SK-N-SH (cell line): ENCODE data around the gene GTF2H4. TPM values are rescaled to one million over a fixed set of nuclear protein-coding genes. Genes with fewer than 3 reads are reported as not detected.

Experiments used
- CTCF ChIA-PET: fragments of 300-600, 350-600 bp; formaldehyde crosslinking; extraction: SDS; loops from one replicate; lab custom pipeline; 2021; lab: Yijun Ruan, JAX
- POLR2A ChIA-PET: fragments of 350-600 bp; sonication (Branson Sonifier 250); formaldehyde crosslinking; extraction: SDS; loops from one replicate; lab custom pipeline; 2020; ENCODE audit warnings: antibody characterized with exemption, inconsistent platforms; lab: Yijun Ruan, JAX
- DNase-seq: peaks from one replicate; pipeline ENCODE4 v3.0.0; 2012
- H2AFZ ChIP-seq: fragments of 200-600 bp; sonication (generic); 2 replicates; pipeline ENCODE4 v1.8.1; 2016; ENCODE audit warnings: antibody characterized with exemption, mild to moderate bottlenecking, low read depth
- H3F3A ChIP-seq: fragments of 200-600 bp; sonication (generic); replicated peaks from 2 replicates; pipeline ENCODE3; 2016; ENCODE audit warnings: antibody characterized with exemption, mild to moderate bottlenecking; ENCODE audit not compliant: insufficient read depth
- H3K27ac ChIP-seq, 2 experiments: fragments of 200-500 bp in 1 of 2; fragments of 200-600 bp in 1 of 2; sonication (Bioruptor generic) in 1 of 2; sonication (generic), shearing (Covaris generic) in 1 of 2; 2 replicates each; pipeline versions ENCODE4 v1.5.1 to v1.6.1; 2014 to 2016; ENCODE audit warnings: low read depth in 2 of 2, inconsistent platforms in 1 of 2, low read length in 1 of 2, mild to moderate bottlenecking in 1 of 2, mixed read lengths in 1 of 2
- H3K27me3 ChIP-seq: fragments of 200-600 bp; sonication (generic), shearing (Covaris generic); 2 replicates; pipeline ENCODE4 v1.6.1; 2016; ENCODE audit warnings: mixed run types; ENCODE audit not compliant: insufficient read depth
- H3K36me3 ChIP-seq, 2 experiments: fragments of 200-500 bp in 1 of 2; fragments of 200-600 bp in 1 of 2; sonication (Bioruptor generic) in 1 of 2; sonication (generic) in 1 of 2; replicated peaks in 1 of 2; 2 replicates each; pipeline versions ENCODE3 to v1.5.1; 2014 to 2016; ENCODE audit warnings: low read length in 1 of 2, mild to moderate bottlenecking in 1 of 2; ENCODE audit not compliant: insufficient read depth in 2 of 2, control insufficient read depth in 1 of 2
- H3K4me1 ChIP-seq, 2 experiments: fragments of 200-500 bp in 1 of 2; fragments of 200-600 bp in 1 of 2; sonication (Bioruptor generic) in 1 of 2; sonication (generic), shearing (Covaris generic) in 1 of 2; 2 replicates each; pipeline versions ENCODE4 v1.5.1 to v1.6.1; 2014 to 2016; ENCODE audit warnings: low read depth in 1 of 2, low read length in 1 of 2, mixed run types in 1 of 2; ENCODE audit not compliant: insufficient read depth in 2 of 2, control insufficient read depth in 1 of 2
- H3K4me2 ChIP-seq: fragments of 200-600 bp; sonication (generic), shearing (Covaris generic); 2 replicates; pipeline ENCODE4 v1.6.1; 2017; ENCODE audit warnings: mixed run types
- H3K4me3 ChIP-seq, 2 experiments: fragments of 200-500 bp in 1 of 2; fragments of 200-600 bp in 1 of 2; sonication (Bioruptor generic) in 1 of 2; sonication (generic), shearing (Covaris generic) in 1 of 2; 2 replicates each; pipeline versions ENCODE4 v1.5.1 to v1.8.1; 2014 to 2016; ENCODE audit warnings: low read depth in 2 of 2, inconsistent platforms in 1 of 2, low read length in 1 of 2, mild to moderate bottlenecking in 1 of 2, mixed read lengths in 1 of 2, moderate library complexity in 1 of 2
- H3K79me2 ChIP-seq: fragments of 200-600 bp; sonication (generic); 2 replicates; pipeline ENCODE4 v1.8.1; 2017; ENCODE audit warnings: mild to moderate bottlenecking; ENCODE audit not compliant: insufficient read depth
- H3K9ac ChIP-seq: fragments of 200-600 bp; sonication (generic); 2 replicates; pipeline ENCODE4 v1.6.1; 2017; ENCODE audit warnings: mixed run types
- H3K9me2 ChIP-seq: fragments of 200-600 bp; sonication (generic); 2 replicates; pipeline ENCODE4 v1.6.1; 2017; ENCODE audit warnings: mixed run types
- H3K9me3 ChIP-seq: fragments of 200-600 bp; sonication (generic); 2 replicates; pipeline ENCODE4 v1.6.1; 2017; ENCODE audit warnings: mixed run types, mild to moderate bottlenecking, moderate library complexity
- H4K20me1 ChIP-seq: fragments of 200-600 bp; sonication (generic); 2 replicates; pipeline ENCODE4 v1.6.1; 2017; ENCODE audit warnings: mild to moderate bottlenecking, mixed run types; ENCODE audit not compliant: insufficient read depth
- CTCF ChIP-seq: fragments of 200-600 bp; sonication (generic); IDR thresholded peaks from 2 replicates; pipeline ENCODE4 v1.6.1; 2017; ENCODE audit warnings: antibody characterized with exemption, mild to moderate bottlenecking, moderate library complexity
- ELF1 ChIP-seq: IDR thresholded peaks from 2 replicates; pipeline ENCODE4 v1.4.0; 2012
- EZH2phosphoT487 ChIP-seq: fragments of 200-600 bp; sonication (generic); IDR thresholded peaks from 2 replicates; pipeline ENCODE4 v1.6.1; 2017; ENCODE audit warnings: low read depth, mixed run types, mild to moderate bottlenecking, antibody characterized with exemption, moderate library complexity, borderline replicate concordance
- FOXJ3 ChIP-seq: sonication (generic); formaldehyde crosslinking; IDR thresholded peaks from 2 replicates; pipeline ENCODE4 v1.5.1; 2020; ENCODE audit warnings: mild to moderate bottlenecking, missing genetic modification reagents
- IRF3 ChIP-seq: fragments of 150-350 bp; IDR thresholded peaks from 2 replicates; pipeline ENCODE4 v1.6.1; 2016; ENCODE audit warnings: mild to moderate bottlenecking, low read depth, low read length
- JUND ChIP-seq: IDR thresholded peaks from 2 replicates; pipeline ENCODE4 v1.4.0; 2012
- MEF2A ChIP-seq: IDR thresholded peaks from 2 replicates; pipeline ENCODE4 v1.4.0; 2012; ENCODE audit warnings: low read depth, borderline replicate concordance
- NFIC ChIP-seq: IDR thresholded peaks from 2 replicates; pipeline ENCODE4 v1.4.0; 2012; ENCODE audit warnings: borderline replicate concordance
- RAD21 ChIP-seq: IDR thresholded peaks from 2 replicates; pipeline ENCODE4 v1.6.1; 2012; ENCODE audit warnings: mild to moderate bottlenecking, low read length
- RCOR1 ChIP-seq: fragments of 150-350 bp; IDR thresholded peaks from 2 replicates; pipeline ENCODE4 v1.6.1; 2017; ENCODE audit warnings: antibody characterized with exemption, low read length
- REST ChIP-seq: IDR thresholded peaks from 2 replicates; pipeline ENCODE4 v1.6.1; 2012; ENCODE audit warnings: mild to moderate bottlenecking, low read depth, low read length, moderate library complexity
- RFX5 ChIP-seq: IDR thresholded peaks from 2 replicates; pipeline ENCODE4 v1.6.1; 2012; ENCODE audit warnings: mild to moderate bottlenecking, improper control_type of control experiment, low read length
- SMC3 ChIP-seq: IDR thresholded peaks from 2 replicates; pipeline ENCODE4 v1.6.1; 2012; ENCODE audit warnings: low read depth, low read length, improper control_type of control experiment
- TCF12 ChIP-seq: IDR thresholded peaks from 2 replicates; pipeline ENCODE4 v1.4.0; 2012
- USF1 ChIP-seq: IDR thresholded peaks from 2 replicates; pipeline ENCODE4 v1.4.0; 2012; ENCODE audit warnings: low read depth, borderline replicate concordance
- USF2 ChIP-seq: fragments of 150-350 bp; IDR thresholded peaks from 2 replicates; pipeline ENCODE4 v1.6.1; 2017; ENCODE audit warnings: antibody characterized with exemption, low read length, low read depth, borderline replicate concordance
- ZBTB33 ChIP-seq: IDR thresholded peaks from 2 replicates; pipeline ENCODE4 v1.4.0; 2012; ENCODE audit warnings: low read depth, borderline replicate concordance
- WGBS: methylation state at CpG from one replicate; pipeline ENCODE4 v1.1.6; 2017; ENCODE audit warnings: low lambda C conversion rate; 5-methylcytosine and 5-hydroxymethylcytosine counted together
- polyA plus RNA-seq, 3 experiments: library from polyadenylated mRNA; depleted of rRNA; stranded (reverse); fragments of >200 nt; gene quantifications; 2 replicates each; pipeline ENCODE4 v1.2.3, GENCODE V29; 2012

The GTF2H4 gene
- polyA plus RNA-seq, 1 of the 3 experiments (the other 2 are of a cell fraction), result 30.7 TPM

- H3K79me2 ChIP-seq, result no peaks in the 10 kb centered on the region
These were observed 44.0 kb downstream of the GTF2H4 start for GRCh38 chr6:30951907-30952469.

More at GRCh38 chr6:30951907-30952469, 44.0 kb downstream of the GTF2H4 start:
- CTCF ChIA-PET, result no interaction called here
- H3K9me3 ChIP-seq, result no peaks in the 10 kb centered on the region
- TF ChIP-seq ELF1 (no peak), CTCF (no peak), MEF2A (no peak), NFIC (no peak), RAD21 (no peak), EZH2phosphoT487 (no peak), USF1 (no peak), ZBTB33 (no peak), TCF12 (no peak), REST (no peak), SMC3 (no peak), JUND (no peak), RCOR1 (no peak), USF2 (no peak), FOXJ3 (no peak), RFX5 (no peak), IRF3 (no peak)
- POLR2A ChIA-PET, result no interaction called here
- H3K4me2 ChIP-seq, result no peak overlapping the region
- no peak overlapping the region for H2AFZ ChIP-seq
- H3K4me1 ChIP-seq, result peaks cover 4 to 8% of the 10 kb centered on the region in 2 experiments; a peak in 2 of 4 replicates
- no peak overlapping the region for H3K4me3 ChIP-seq
- no peak overlapping the region for H3K9ac ChIP-seq
- WGBS, result 14% methylated on average over 5 of the region's 5 CpGs
- no peaks in the 10 kb centered on the region for H3K36me3 ChIP-seq
- H4K20me1 ChIP-seq, result no peaks in the 10 kb centered on the region
- no peaks in the 10 kb centered on the region for H3F3A ChIP-seq
- H3K27me3 ChIP-seq, result peaks cover 28% of the 10 kb centered on the region; the same call in 1 of the 2 replicates
- no peaks in the 10 kb centered on the region for H3K9me2 ChIP-seq
- no peak for DNase-seq
- no peak overlapping the region for H3K27ac ChIP-seq
